SK-N-DZ (cell line): Measurements from ENCODE around the gene MAPK12.

Experiments used
- DNase-seq: peaks from one replicate; pipeline ENCODE4 v3.0.0-alpha.2; 2015; ENCODE audit warnings: low spot score

Gene MAPK12

GRCh38 chr22:50253046-50253915 is 8.2 kb downstream of the MAPK12 start:
- no peak for DNase-seq

GRCh38 chr22:50252082-50253045 is 9.1 kb downstream of the MAPK12 start:
- peak; percentile 56 for DNase-seq

- DNase-seq, result peak; percentile 54
Observed at GRCh38 chr22:50251477-50252081, 9.9 kb downstream of the MAPK12 start.

GRCh38 chr22:50250555-50251476 is 10.7 kb downstream of the MAPK12 start, which contains the start of gene HDAC10:
TSS of gene HDAC10 (minus strand) at chr22:50251265. CDS start at chr22:50251032, 233 bp downstream.
- DNase-seq, result peak; percentile 84

- DNase-seq, result no peak
Observed at GRCh38 chr22:50250249-50250554, 11.3 kb downstream of the MAPK12 start.

- no peak for DNase-seq
Observed at GRCh38 chr22:50249341-50250248, 11.9 kb downstream of the MAPK12 start.

GRCh38 chr22:50248196-50249081 is 13.0 kb downstream of the MAPK12 start:
- no peak for DNase-seq

GRCh38 chr22:50247748-50248147 is 13.7 kb downstream of the MAPK12 start:
- DNase-seq, result peak; percentile 86

- no peak for DNase-seq
Observed at GRCh38 chr22:50246242-50247175, 15.0 kb downstream of the MAPK12 start.

- no peak for DNase-seq
Observed at GRCh38 chr22:50245214-50246072, 16.0 kb downstream of the MAPK12 start.

- DNase-seq, result peak; percentile 92
Observed at GRCh38 chr22:50244420-50245213, 16.9 kb downstream of the MAPK12 start, which contains the start of gene TUBGCP6. TSS of gene TUBGCP6 (minus strand) at chr22:50245023. CDS start at chr22:50244459, 564 bp downstream.

GRCh38 chr22:50243685-50244419 is 17.6 kb downstream of the MAPK12 start:
- DNase-seq, result no peak

- no peak for DNase-seq
Observed at GRCh38 chr22:50242406-50242949, 19.0 kb downstream of the MAPK12 start.

- DNase-seq, result no peak
Observed at GRCh38 chr22:50238755-50239154, 22.7 kb downstream of the MAPK12 start.
